Loucy (cell line): ENCODE data around the gene DLL4.

Experiments
- H2AFZ ChIP-seq: fragments of 200-600 bp; sonication (generic); 2 replicates; pipeline ENCODE4 v1.6.0; 2016; ENCODE audit warnings: antibody characterized with exemption, mild to moderate bottlenecking, low read length, moderate library complexity
- H3F3A ChIP-seq: fragments of 200-600 bp; 2 replicates; pipeline ENCODE4 v1.6.0; 2016; ENCODE audit warnings: antibody characterized with exemption, low read depth, mild to moderate bottlenecking
- H3K27me3 ChIP-seq: fragments of 200-600 bp; sonication (generic); 2 replicates; pipeline ENCODE4 v1.6.1; 2014; ENCODE audit warnings: low read length, mild to moderate bottlenecking; ENCODE audit not compliant: insufficient read depth, poor library complexity, severe bottlenecking
- H3K36me3 ChIP-seq: fragments of 200-600 bp; sonication (generic); 2 replicates; pipeline ENCODE4 v1.6.1; 2016; ENCODE audit warnings: low read length; ENCODE audit not compliant: insufficient read depth
- H3K4me1 ChIP-seq: fragments of 200-600 bp; sonication (generic); 2 replicates; pipeline ENCODE4 v1.5.1; 2014; ENCODE audit warnings: low read length, mild to moderate bottlenecking; ENCODE audit not compliant: insufficient read depth, poor library complexity, severe bottlenecking
- H3K4me2 ChIP-seq: fragments of 200-600 bp; sonication (generic); 2 replicates; pipeline ENCODE4 v1.6.0; 2014; ENCODE audit warnings: antibody characterized with exemption, low read length, low read depth, mild to moderate bottlenecking; ENCODE audit not compliant: poor library complexity, severe bottlenecking
- H3K4me3 ChIP-seq: fragments of 200-600 bp; sonication (generic); 2 replicates; pipeline ENCODE4 v1.5.1; 2014; ENCODE audit warnings: low read length, mild to moderate bottlenecking, mixed read lengths; ENCODE audit not compliant: poor library complexity, severe bottlenecking
- H3K79me2 ChIP-seq: fragments of 200-600 bp; sonication (generic); 2 replicates; pipeline ENCODE4 v1.6.1; 2014; ENCODE audit warnings: low read length; ENCODE audit not compliant: insufficient read depth
- H3K9ac ChIP-seq: fragments of 200-600 bp; sonication (generic); 2 replicates; pipeline ENCODE4 v1.6.0; 2014; ENCODE audit warnings: mild to moderate bottlenecking, low read depth, low read length, moderate library complexity; ENCODE audit not compliant: poor library complexity, severe bottlenecking
- H3K9me2 ChIP-seq: fragments of 200-600 bp; sonication (generic); replicated peaks from 2 replicates; pipeline ENCODE4 v1.6.1; 2016; ENCODE audit warnings: low read depth, low read length, mixed read lengths
- H3K9me3 ChIP-seq: fragments of 200-600 bp; sonication (generic); 2 replicates; pipeline ENCODE4 v1.6.1; 2014; ENCODE audit warnings: mild to moderate bottlenecking, antibody characterized with exemption, low read length, low read depth; ENCODE audit not compliant: insufficient read depth
- H4K20me1 ChIP-seq: fragments of 200-600 bp; sonication (generic); 2 replicates; pipeline ENCODE4 v1.6.0; 2014; ENCODE audit warnings: antibody characterized with exemption, low read length, mild to moderate bottlenecking; ENCODE audit not compliant: insufficient read depth, poor library complexity, severe bottlenecking
- EZH2phosphoT487 ChIP-seq: fragments of 200-600 bp; IDR thresholded peaks from 2 replicates; pipeline ENCODE4 v1.6.1; 2018; ENCODE audit warnings: antibody characterized with exemption, mild to moderate bottlenecking, moderate library complexity, borderline replicate concordance
- TF ChIP-seq, protein P1 (sequence below): fragments of 200-600 bp; sonication (generic); conservative IDR thresholded peaks from 2 replicates; pipeline ENCODE4 v1.5.1; 2014; ENCODE audit warnings: mild to moderate bottlenecking, antibody characterized with exemption, low read length

The DLL4 gene

DNA sequence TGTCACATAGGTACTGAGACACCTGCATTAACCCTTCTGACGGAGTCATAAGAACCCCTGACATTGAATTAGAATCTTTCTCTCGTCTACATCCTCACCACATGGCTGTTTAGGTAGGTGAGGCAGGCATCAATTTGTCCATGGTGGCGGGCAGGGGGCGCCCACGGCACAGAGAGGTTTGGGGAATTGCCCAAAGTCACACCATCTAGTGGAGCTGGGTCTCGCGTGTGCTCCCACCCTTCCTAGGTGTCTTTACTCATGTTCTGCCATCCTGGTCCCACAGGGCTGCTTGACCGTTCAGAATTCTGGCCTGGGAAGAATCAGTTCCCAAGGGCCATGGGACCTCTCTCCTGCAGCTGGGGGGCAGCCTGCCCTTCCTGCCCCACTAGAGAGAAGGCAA is 14.7 kb upstream of the DLL4 start:
- Histone ChIP-seq H2AFZ (no peak overlapping the region), H3F3A (no peaks in the 10 kb centered on the region), H3K4me3 (no peak overlapping the region), H3K4me2 (no peak overlapping the region), H4K20me1 (no peaks in the 10 kb centered on the region), H3K9me3 (no peaks in the 10 kb centered on the region), H3K36me3 (no peaks in the 10 kb centered on the region), H3K4me1 (peaks cover 9% of the 10 kb centered on the region), H3K79me2 (no peaks in the 10 kb centered on the region), H3K27me3 (no peaks in the 10 kb centered on the region), H3K9ac (no peak overlapping the region), H3K9me2 (no peaks in the 10 kb centered on the region)
- no peak for TF ChIP-seq EZH2phosphoT487
- TF ChIP-seq, protein P1, sequence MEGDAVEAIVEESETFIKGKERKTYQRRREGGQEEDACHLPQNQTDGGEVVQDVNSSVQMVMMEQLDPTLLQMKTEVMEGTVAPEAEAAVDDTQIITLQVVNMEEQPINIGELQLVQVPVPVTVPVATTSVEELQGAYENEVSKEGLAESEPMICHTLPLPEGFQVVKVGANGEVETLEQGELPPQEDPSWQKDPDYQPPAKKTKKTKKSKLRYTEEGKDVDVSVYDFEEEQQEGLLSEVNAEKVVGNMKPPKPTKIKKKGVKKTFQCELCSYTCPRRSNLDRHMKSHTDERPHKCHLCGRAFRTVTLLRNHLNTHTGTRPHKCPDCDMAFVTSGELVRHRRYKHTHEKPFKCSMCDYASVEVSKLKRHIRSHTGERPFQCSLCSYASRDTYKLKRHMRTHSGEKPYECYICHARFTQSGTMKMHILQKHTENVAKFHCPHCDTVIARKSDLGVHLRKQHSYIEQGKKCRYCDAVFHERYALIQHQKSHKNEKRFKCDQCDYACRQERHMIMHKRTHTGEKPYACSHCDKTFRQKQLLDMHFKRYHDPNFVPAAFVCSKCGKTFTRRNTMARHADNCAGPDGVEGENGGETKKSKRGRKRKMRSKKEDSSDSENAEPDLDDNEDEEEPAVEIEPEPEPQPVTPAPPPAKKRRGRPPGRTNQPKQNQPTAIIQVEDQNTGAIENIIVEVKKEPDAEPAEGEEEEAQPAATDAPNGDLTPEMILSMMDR, result peak; percentile 56

DNA sequence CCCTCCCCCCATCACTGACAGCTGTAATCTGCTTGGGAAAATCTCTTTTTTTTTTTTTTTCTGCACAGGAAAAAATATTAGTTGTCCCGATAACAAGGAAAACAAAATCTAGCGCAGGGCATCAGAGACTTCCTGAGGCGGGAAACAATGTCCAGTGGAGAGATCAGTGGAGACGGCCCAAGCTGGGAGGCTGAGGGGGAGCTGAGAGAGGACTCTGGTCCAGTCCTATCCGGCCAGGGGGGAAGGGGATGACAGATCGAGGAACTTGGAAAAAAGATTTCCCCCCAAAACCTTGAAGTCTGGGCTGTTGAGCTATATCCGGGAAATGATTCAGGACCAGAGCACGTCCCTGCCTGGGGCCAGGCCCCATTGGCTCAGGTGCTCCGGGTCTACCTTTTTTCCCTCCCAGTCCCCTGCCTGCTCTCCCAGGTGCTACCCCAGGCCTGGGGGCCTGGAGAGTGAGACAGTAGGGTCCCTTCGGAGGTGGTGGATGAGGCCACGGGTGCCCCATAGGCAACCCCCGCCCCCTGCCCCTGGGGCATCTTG is 14.0 kb upstream of the DLL4 start:
- no peaks in the 10 kb centered on the region for H3K27me3 ChIP-seq
- H3K9me3 ChIP-seq, result no peaks in the 10 kb centered on the region
- H3K9ac ChIP-seq, result no peak overlapping the region
- H3K4me2 ChIP-seq, result no peak overlapping the region
- H3K4me1 ChIP-seq, result peaks cover 9% of the 10 kb centered on the region
- H2AFZ ChIP-seq, result no peak overlapping the region
- no peaks in the 10 kb centered on the region for H3F3A ChIP-seq
- TF ChIP-seq EZH2phosphoT487, result no peak
- TF ChIP-seq, protein P1, result no peak
- no peaks in the 10 kb centered on the region for H4K20me1 ChIP-seq
- no peaks in the 10 kb centered on the region for H3K9me2 ChIP-seq
- no peaks in the 10 kb centered on the region for H3K36me3 ChIP-seq
- H3K4me3 ChIP-seq, result no peak overlapping the region
- no peaks in the 10 kb centered on the region for H3K79me2 ChIP-seq

DNA sequence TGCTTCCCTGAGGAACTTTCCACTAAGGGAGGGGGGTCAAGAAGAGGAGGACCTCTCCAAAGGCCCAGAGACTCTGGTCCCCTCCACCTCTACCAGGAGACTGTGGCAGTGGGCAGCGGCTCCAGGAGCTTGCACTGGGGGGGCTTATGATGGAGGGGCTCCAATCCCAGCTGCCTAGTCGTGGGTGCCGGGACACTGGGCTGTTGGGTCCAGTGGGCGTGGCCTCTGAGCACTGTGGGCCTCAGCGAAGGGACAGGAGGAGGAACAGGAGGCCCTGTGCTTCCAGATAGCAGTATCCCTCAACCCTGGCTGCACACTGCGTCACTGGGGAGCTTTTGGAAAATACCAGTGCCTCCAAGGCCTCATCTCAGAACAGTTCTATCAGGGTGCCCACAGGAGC is 13.5 kb upstream of the DLL4 start:
- Histone ChIP-seq H2AFZ (no peak overlapping the region), H3K9ac (no peak overlapping the region), H3K27me3 (no peaks in the 10 kb centered on the region), H3K4me2 (no peak overlapping the region), H3K79me2 (no peaks in the 10 kb centered on the region), H3K9me2 (no peaks in the 10 kb centered on the region), H3K4me3 (no peak overlapping the region), H3F3A (no peaks in the 10 kb centered on the region), H3K36me3 (no peaks in the 10 kb centered on the region), H3K4me1 (peaks cover 9% of the 10 kb centered on the region), H4K20me1 (no peaks in the 10 kb centered on the region), H3K9me3 (no peaks in the 10 kb centered on the region)
- TF ChIP-seq EZH2phosphoT487, result no peak
- TF ChIP-seq, protein P1, result no peak
